ENCODE data around the gene NLRP8.

- TF ChIP-seq CTCF (IDR thresholded peaks at IDR 0.05) (no peak), POLR2A (IDR thresholded peaks at IDR 0.05) (no peak), EP300 (IDR thresholded peaks at IDR 0.05) (no peak)
Measured at GRCh38 chr19:55907286-55907685, 40.3 kb upstream of the NLRP8 start.
